ENCODE results near the gene HSPA12B. TPM values are rescaled to one million over a fixed set of nuclear protein-coding genes. Genes with fewer than 3 reads are reported as not detected.
A peak's percentile ranks its signal among the peaks of the same experiment; 100 is the strongest.

HSPA12B gene
- total and polyA plus RNA-seq, 2 of the 4 experiments (the other 2 are of a cell fraction), result not detected

GRCh38 chr20:3739926-3740451 is 7.5 kb downstream of the HSPA12B start:
- no peaks in the 10 kb centered on the region for H3K9me1 ChIP-seq (ENCODE audit: insufficient read depth, low read length)
- H3K4ac ChIP-seq (ENCODE audit: low read depth, low read length), result no peak overlapping the region
- H2BK5ac ChIP-seq (ENCODE audit: low read depth, low read length, poor library complexity, severe bottlenecking), result no peak overlapping the region
- peaks cover 20% of the 10 kb centered on the region for H3K27me3 ChIP-seq (ENCODE audit: control insufficient read depth, insufficient read depth, low read length)
- no peak overlapping the region for H3K4me2 ChIP-seq (ENCODE audit: low read depth, low read length)
- H2BK20ac ChIP-seq (ENCODE audit: low read depth, low read length), result no peak overlapping the region
- no peak overlapping the region for H4K8ac ChIP-seq (ENCODE audit: low read depth in 2 of 2, low read length in 2 of 2)
- H3K56ac ChIP-seq (ENCODE audit: extremely low read depth, insufficient read depth, low read length), result no peak overlapping the region
- no peak overlapping the region for H3K4me3 ChIP-seq (ENCODE audit: insufficient read depth, low read depth, low read length)
- in situ Hi-C loops (cut with MboI; ENCODE audit: low sequenced_read_pairs) (no loop called here), dilution Hi-C loops (cut with HindIII; ENCODE audit: low sequenced_read_pairs, unreplicated experiment) (no loop called here), intact Hi-C loops (cut with micrococcal nuclease) (no loop called here)
- no peak overlapping the region for H3K18ac ChIP-seq (ENCODE audit: low read depth, low read length)
- CTCF ChIA-PET, result interaction anchor here (0.6 to 1.4 kb wide), 2 partner anchors 13 to 44 kb away, joined by 3 read pairs; no protein-coding TSS in a partner anchor
- POLR2A ChIA-PET (ENCODE audit: unreplicated experiment), result interaction anchor here (0.9 kb wide), 1 partner anchor 80 kb away, joined by 4 read pairs; the partner anchor contains the start of gene AP5S1
- DNase-seq (no peak), ATAC-seq (ENCODE audit: low read depth) (no peak)
- no TSS peak for BruUV-seq (replicated peaks)
- H2AK5ac ChIP-seq (ENCODE audit: low read depth, low read length), result no peak overlapping the region
- TF ChIP-seq, protein P1, sequence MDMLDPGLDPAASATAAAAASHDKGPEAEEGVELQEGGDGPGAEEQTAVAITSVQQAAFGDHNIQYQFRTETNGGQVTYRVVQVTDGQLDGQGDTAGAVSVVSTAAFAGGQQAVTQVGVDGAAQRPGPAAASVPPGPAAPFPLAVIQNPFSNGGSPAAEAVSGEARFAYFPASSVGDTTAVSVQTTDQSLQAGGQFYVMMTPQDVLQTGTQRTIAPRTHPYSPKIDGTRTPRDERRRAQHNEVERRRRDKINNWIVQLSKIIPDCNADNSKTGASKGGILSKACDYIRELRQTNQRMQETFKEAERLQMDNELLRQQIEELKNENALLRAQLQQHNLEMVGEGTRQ (IDR thresholded peaks at IDR 0.05; ENCODE audit: low read depth, low read length), result no peak
- TF ChIP-seq SMC3 (IDR thresholded peaks at IDR 0.05; ENCODE audit: low read depth, low read length), result no peak
- no peaks in the 10 kb centered on the region for H3K9me3 ChIP-seq (ENCODE audit: control insufficient read depth, insufficient read depth, low read length)
- no peaks in the 10 kb centered on the region for H4K20me1 ChIP-seq (ENCODE audit: insufficient read depth, low read length)
- H3K14ac ChIP-seq (replicated peaks; ENCODE audit: low read depth, low read length), result no peak overlapping the region
- no peak overlapping the region for H2BK120ac ChIP-seq (ENCODE audit: low read depth, low read length)
- H3K36me3 ChIP-seq (ENCODE audit: control insufficient read depth, insufficient read depth, low read length), result no peaks in the 10 kb centered on the region
- no CpG with 5 or more reads among the region's 7 CpGs for WGBS, 2 experiments (ENCODE audit: extremely low coverage in 2 of 2, insufficient read length in 1 of 2)
- no peak overlapping the region for H3K23ac ChIP-seq (ENCODE audit: low read depth, low read length)
- no peak overlapping the region for H2AFZ ChIP-seq (replicated peaks; ENCODE audit: low read length, poor library complexity)
- no peak overlapping the region for H3K9ac ChIP-seq (ENCODE audit: low read depth, low read length)
- H3K79me1 ChIP-seq (ENCODE audit: low read depth in 1 of 2, low read length in 2 of 2), result no peaks in the 10 kb centered on the region
- no peak overlapping the region for H4K91ac ChIP-seq (ENCODE audit: insufficient read depth, low read depth, low read length)
- no peak overlapping the region for H2BK15ac ChIP-seq (ENCODE audit: low read depth, low read length)
- H3K4me1 ChIP-seq (ENCODE audit: control insufficient read depth, insufficient read depth, low read length), result no peaks in the 10 kb centered on the region
- peak overlapping the region; percentile 13 for H2AK9ac ChIP-seq (replicated peaks; ENCODE audit: low read depth, low read length, poor library complexity)
- H3K27ac ChIP-seq (ENCODE audit: insufficient read depth, low read length), result no peak overlapping the region
- no peak overlapping the region for H4K5ac ChIP-seq (ENCODE audit: low read depth, low read length)

Data from IMR-90 (cell line).